ENCODE measurements around the gene OSBPL3. TPM values are rescaled to one million over a fixed set of nuclear protein-coding genes. Genes with fewer than 3 reads are reported as not detected.

OSBPL3 gene
- total and polyA plus RNA-seq, 12 donors = 1.1 to 8.4 (median 3.1) TPM

GRCh38 chr7:25012254-25012653 lies 32.3 kb upstream of the OSBPL3 start:
- no peaks in the 10 kb centered on the region for H3K9me3 ChIP-seq (replicated peaks in 1 of 3)
- no peak overlapping the region for H3K27ac ChIP-seq
- no peak overlapping the region for H3K4me3 ChIP-seq
- intact Hi-C loops (cut with DNase I) = no loop called here
- no peaks in the 10 kb centered on the region for H3K36me3 ChIP-seq (replicated peaks in 1 of 2)
- no peaks in the 10 kb centered on the region for H3K4me1 ChIP-seq (replicated peaks in 1 of 2)
- TF ChIP-seq CTCF (IDR thresholded peaks at IDR 0.05) (no peak), POLR2A (IDR thresholded peaks at IDR 0.05) (no peak)
- H3K27me3 ChIP-seq = no peaks in the 10 kb centered on the region
- DNase-seq = no peak

GRCh38 chr7:25009257-25009656 lies 29.3 kb upstream of the OSBPL3 start:
- 60 to 73% (median 66%) methylated on average over 5 of the region's 5 CpGs for WGBS, 4 donors
- H3K4me3 ChIP-seq = no peak overlapping the region
- H3K9me3 ChIP-seq (replicated peaks in 1 of 3) = no peaks in the 10 kb centered on the region
- no peaks in the 10 kb centered on the region for H3K36me3 ChIP-seq (replicated peaks in 1 of 2)
- H3K4me1 ChIP-seq (replicated peaks in 1 of 2) = no peaks in the 10 kb centered on the region
- intact Hi-C loops (cut with DNase I) = no loop called here
- no peak overlapping the region for H3K27ac ChIP-seq
- no peaks in the 10 kb centered on the region for H3K27me3 ChIP-seq
- TF ChIP-seq POLR2A (IDR thresholded peaks at IDR 0.05) = no peak
- TF ChIP-seq CTCF (IDR thresholded peaks at IDR 0.05) = no peak
- peak in 1 of 7 donors; percentile 4 for DNase-seq

DNA sequence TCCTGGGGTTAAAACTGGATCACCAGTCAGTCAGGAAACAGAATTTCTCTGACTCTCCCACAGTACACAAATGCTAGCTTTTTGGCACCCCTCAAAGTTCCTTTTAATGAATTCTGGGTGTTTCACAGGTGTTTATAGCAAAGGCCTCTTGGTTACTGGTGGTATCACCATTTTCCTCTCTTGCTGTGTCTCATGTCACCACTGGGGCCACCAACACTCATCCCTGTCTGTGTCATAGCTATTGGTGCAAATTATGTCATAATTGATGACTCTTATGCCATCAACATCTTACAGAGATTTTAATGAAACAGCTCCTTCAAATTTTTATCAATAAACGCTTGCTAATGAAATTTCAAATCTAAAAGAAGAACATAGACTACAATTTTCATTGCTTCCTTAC lies 27.7 kb upstream of the OSBPL3 start:
- Histone ChIP-seq H3K4me1 (replicated peaks in 1 of 2) (no peaks in the 10 kb centered on the region), H3K27ac (no peak overlapping the region), H3K9me3 (replicated peaks in 1 of 3) (no peaks in the 10 kb centered on the region), H3K36me3 (replicated peaks in 1 of 2) (no peaks in the 10 kb centered on the region), H3K27me3 (no peaks in the 10 kb centered on the region), H3K4me3 (no peak overlapping the region)
- WGBS, 4 donors = 61 to 76% (median 69%) methylated on average over 1 of the region's 1 CpG
- DNase-seq = no peak
- TF ChIP-seq POLR2A (IDR thresholded peaks at IDR 0.05) = no peak
- TF ChIP-seq CTCF (IDR thresholded peaks at IDR 0.05) = no peak
- intact Hi-C loops (cut with DNase I) = no loop called here

DNA sequence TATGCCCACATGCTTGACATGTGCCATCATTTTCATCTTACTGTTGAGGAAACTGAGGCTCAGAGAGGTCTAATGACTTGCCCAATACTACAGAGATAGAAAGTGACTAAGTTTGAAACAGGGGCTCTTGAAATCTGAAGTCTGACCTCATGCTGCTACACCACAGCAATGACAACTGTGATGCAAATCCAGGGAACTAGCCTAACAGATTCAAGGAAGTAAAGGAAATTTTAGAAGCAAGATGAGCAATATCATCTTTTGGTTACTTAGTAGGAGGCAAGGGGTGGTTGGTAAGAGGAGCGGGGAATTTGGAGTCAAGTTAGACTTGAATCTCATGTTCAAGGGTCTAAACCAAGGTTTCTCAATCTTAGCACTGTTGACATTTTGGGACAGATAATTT lies 26.3 kb upstream of the OSBPL3 start:
- Histone ChIP-seq H3K27ac (no peak overlapping the region), H3K4me3 (no peak overlapping the region), H3K27me3 (no peaks in the 10 kb centered on the region), H3K9me3 (replicated peaks in 1 of 3) (no peaks in the 10 kb centered on the region), H3K36me3 (replicated peaks in 1 of 2) (no peaks in the 10 kb centered on the region), H3K4me1 (replicated peaks in 1 of 2) (no peaks in the 10 kb centered on the region)
- TF ChIP-seq CTCF (IDR thresholded peaks at IDR 0.05) (no peak), POLR2A (IDR thresholded peaks at IDR 0.05) (no peak)
- intact Hi-C loops (cut with DNase I) = no loop called here
- WGBS, 4 donors = 43 to 100% (median 92%) methylated on average over 1 of the region's 1 CpG
- DNase-seq = no peak
